GM23338 (cell line): ENCODE measurements around the gene BICC1. TPM values are rescaled to one million over a fixed set of nuclear protein-coding genes. Genes with fewer than 3 reads are reported as not detected.

Experiments
- ATAC-seq: fragments of 200-7000 bp; cut with Tn5 transposase; 3 replicates; pipeline ENCODE4 v1.9.1; 2020
- DNase-seq: peaks from one replicate; pipeline ENCODE4 v3.0.0-alpha.2; 2015; ENCODE audit warnings: low spot score
- H2AFZ ChIP-seq: fragments of 200-600 bp; sonication (generic); 2 replicates; pipeline ENCODE4 v1.8.0; 2016; ENCODE audit warnings: antibody characterized with exemption, mild to moderate bottlenecking, moderate library complexity
- H3F3A ChIP-seq: fragments of 200-600 bp; sonication (generic); replicated peaks from 2 replicates; pipeline ENCODE4 v1.8.0; 2017; ENCODE audit warnings: antibody characterized with exemption, mixed run types, low read depth
- H3K27ac ChIP-seq: fragments of 200-600 bp; sonication (generic); 2 replicates; pipeline ENCODE4 v1.6.1; 2016; ENCODE audit warnings: low read depth
- H3K27me3 ChIP-seq: fragments of 200-600 bp; sonication (generic); 2 replicates; pipeline ENCODE4 v1.8.0; 2016; ENCODE audit warnings: mild to moderate bottlenecking, mixed run types, moderate library complexity; ENCODE audit not compliant: insufficient read depth
- H3K36me3 ChIP-seq: fragments of 200-600 bp; sonication (generic); 2 replicates; pipeline ENCODE4 v1.8.0; 2016; ENCODE audit warnings: mild to moderate bottlenecking; ENCODE audit not compliant: insufficient read depth
- H3K4me1 ChIP-seq: fragments of 200-600 bp; sonication (generic); 2 replicates; pipeline ENCODE4 v1.8.0; 2016; ENCODE audit warnings: mild to moderate bottlenecking, moderate library complexity; ENCODE audit not compliant: insufficient read depth
- H3K4me2 ChIP-seq: fragments of 200-600 bp; sonication (generic); 2 replicates; pipeline ENCODE4 v1.7.1; 2017; ENCODE audit warnings: mixed run types
- H3K4me3 ChIP-seq: fragments of 200-600 bp; sonication (generic); 2 replicates; pipeline ENCODE4 v1.6.1; 2016; ENCODE audit warnings: mixed run types
- H3K79me2 ChIP-seq: fragments of 200-600 bp; sonication (generic); replicated peaks from 2 replicates; pipeline ENCODE4 v1.8.0; 2017; ENCODE audit warnings: mild to moderate bottlenecking; ENCODE audit not compliant: insufficient read depth
- H3K9me2 ChIP-seq: fragments of 200-600 bp; sonication (generic); 2 replicates; pipeline ENCODE4 v1.8.0; 2017; ENCODE audit not compliant: insufficient read depth
- H4K20me1 ChIP-seq: fragments of 200-600 bp; sonication (generic); replicated peaks from 2 replicates; pipeline ENCODE4 v1.8.0; 2017; ENCODE audit warnings: mild to moderate bottlenecking; ENCODE audit not compliant: insufficient read depth
- H3K27ac Mint-ChIP-seq: 2 replicates; pipeline ENCODE4 v1.8.0; 2020; ENCODE audit warnings: inconsistent platforms, mild to moderate bottlenecking, moderate library complexity, mixed read lengths
- H3K27me3 Mint-ChIP-seq: 3 replicates; pipeline ENCODE4 v1.8.0; 2022; ENCODE audit warnings: low read depth, mild to moderate bottlenecking, moderate library complexity, mixed read lengths, inconsistent platforms; ENCODE audit not compliant: insufficient read depth, poor library complexity
- H3K36me3 Mint-ChIP-seq: 3 replicates; pipeline ENCODE4 v1.8.0; 2021; ENCODE audit warnings: low read depth, mild to moderate bottlenecking, inconsistent platforms, moderate library complexity, mixed read lengths
- H3K4me1 Mint-ChIP-seq: 3 replicates; pipeline ENCODE4 v1.8.0; 2020; ENCODE audit warnings: mild to moderate bottlenecking, inconsistent platforms, mixed read lengths
- H3K4me3 Mint-ChIP-seq: 3 replicates; pipeline ENCODE4 v1.8.0; 2021; ENCODE audit warnings: moderate library complexity, mild to moderate bottlenecking, inconsistent platforms, mixed read lengths
- H3K9me3 Mint-ChIP-seq: 3 replicates; pipeline ENCODE4 v1.8.0; 2020; ENCODE audit warnings: moderate library complexity, mild to moderate bottlenecking, inconsistent platforms, mixed read lengths
- CREB1 ChIP-seq: fragments of 250-450 bp; sonication (Bioruptor Pico); IDR thresholded peaks from 2 replicates; pipeline ENCODE4 v1.5.0; 2020; ENCODE audit warnings: low read depth, mild to moderate bottlenecking, moderate library complexity
- EZH2phosphoT487 ChIP-seq: fragments of 200-600 bp; sonication (generic); IDR thresholded peaks from one replicate; pipeline ENCODE4 v1.8.1; 2018; ENCODE audit warnings: antibody characterized with exemption; ENCODE audit not compliant: unreplicated experiment
- JUNB ChIP-seq: IDR thresholded peaks from one replicate; pipeline ENCODE4 v1.6.1; 2016; ENCODE audit warnings: antibody characterized with exemption; ENCODE audit not compliant: unreplicated experiment
- POLR2AphosphoS5 ChIP-seq: IDR thresholded peaks from 2 replicates; pipeline ENCODE4 v1.6.1; 2016; ENCODE audit warnings: antibody characterized with exemption, low read depth
- REST ChIP-seq: IDR thresholded peaks from one replicate; pipeline ENCODE4 v1.6.1; 2018; ENCODE audit warnings: antibody characterized with exemption; ENCODE audit not compliant: unreplicated experiment
- STAT1 ChIP-seq: IDR thresholded peaks from one replicate; pipeline ENCODE4 v1.6.1; 2016; ENCODE audit warnings: antibody characterized with exemption; ENCODE audit not compliant: unreplicated experiment
- ZNF331 ChIP-seq: fragments of 250-450 bp; sonication (Bioruptor Pico); IDR thresholded peaks from 2 replicates; pipeline ENCODE4 v1.5.0; 2020; ENCODE audit warnings: low read depth, mild to moderate bottlenecking, moderate library complexity
- ZNF462 ChIP-seq: fragments of 250-450 bp; sonication (Bioruptor Pico); IDR thresholded peaks from 2 replicates; pipeline ENCODE4 v1.5.0; 2020; ENCODE audit warnings: mild to moderate bottlenecking, moderate library complexity
- polyA plus RNA-seq: library from polyadenylated mRNA; unstranded; fragments of >200 nt; fragmentation: Nextera tagmentation; extraction: Ambion mirVana; gene quantifications from 2 replicates; pipeline ENCODE4 v1.2.1, GENCODE V29; 2016
- total RNA-seq: library from RNA; depleted of rRNA; stranded (reverse); fragments of >200 nt; shearing (Covaris generic); gene quantifications from 2 replicates; pipeline ENCODE4 v1.2.3, GENCODE V29; 2014
- TF ChIP-seq, protein P1 (sequence below): IDR thresholded peaks from 2 replicates; pipeline ENCODE4 v1.6.1; 2016; ENCODE audit warnings: antibody characterized with exemption

Gene BICC1
- total and polyA plus RNA-seq, 2 experiments from 2014 or later, result 1.3 to 2.2 TPM

DNA sequence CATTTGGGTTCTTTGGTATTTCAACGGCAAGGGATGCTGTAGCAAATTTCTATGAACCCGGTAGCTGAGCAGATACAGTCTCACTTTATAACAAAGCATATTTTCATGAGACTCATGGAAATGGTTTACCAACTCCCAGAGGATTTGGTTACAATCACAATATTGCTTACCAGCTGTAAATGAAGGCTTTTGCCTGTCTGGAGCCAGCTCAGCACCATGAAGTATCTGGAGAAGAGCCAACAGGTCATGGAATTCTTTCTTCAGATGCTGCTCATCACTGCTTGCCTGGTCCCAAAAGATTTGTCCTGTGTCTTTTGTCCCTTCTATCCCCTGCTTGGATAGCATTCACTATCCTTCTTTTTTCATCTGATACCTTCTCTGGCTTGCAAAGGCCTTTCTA lies 346.9 kb downstream of the BICC1 start (continued):
- TF ChIP-seq ZNF462 (CRISPR knock-in tag) (no peak), EZH2phosphoT487 (no peak), POLR2AphosphoS5 (no peak), STAT1 (no peak), REST (no peak), CREB1 (no peak)

- Histone ChIP-seq H3K79me2 (no peaks in the 10 kb centered on the region), H3K4me2 (no peak overlapping the region), H3K27me3 (no peaks in the 10 kb centered on the region), H3K36me3 (no peaks in the 10 kb centered on the region), H4K20me1 (no peaks in the 10 kb centered on the region), H3K4me3 (no peak overlapping the region), H3F3A (no peaks in the 10 kb centered on the region), H3K4me1 (no peaks in the 10 kb centered on the region), H2AFZ (no peak overlapping the region), H3K9me2 (no peaks in the 10 kb centered on the region), H3K27ac (no peak overlapping the region)
- Mint-ChIP-seq H3K4me3 (no peak overlapping the region), H3K9me3 (peaks cover 12% of the 10 kb centered on the region), H3K4me1 (no peaks in the 10 kb centered on the region; the same call in 2 of the 3 replicates), H3K27ac (no peak overlapping the region), H3K36me3 (no peaks in the 10 kb centered on the region; the same call in 2 of the 3 replicates), H3K27me3 (peaks cover 2% of the 10 kb centered on the region)
- no peak for DNase-seq
- ATAC-seq, result no peak
- TF ChIP-seq, protein P1, sequence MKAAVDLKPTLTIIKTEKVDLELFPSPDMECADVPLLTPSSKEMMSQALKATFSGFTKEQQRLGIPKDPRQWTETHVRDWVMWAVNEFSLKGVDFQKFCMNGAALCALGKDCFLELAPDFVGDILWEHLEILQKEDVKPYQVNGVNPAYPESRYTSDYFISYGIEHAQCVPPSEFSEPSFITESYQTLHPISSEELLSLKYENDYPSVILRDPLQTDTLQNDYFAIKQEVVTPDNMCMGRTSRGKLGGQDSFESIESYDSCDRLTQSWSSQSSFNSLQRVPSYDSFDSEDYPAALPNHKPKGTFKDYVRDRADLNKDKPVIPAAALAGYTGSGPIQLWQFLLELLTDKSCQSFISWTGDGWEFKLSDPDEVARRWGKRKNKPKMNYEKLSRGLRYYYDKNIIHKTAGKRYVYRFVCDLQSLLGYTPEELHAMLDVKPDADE, result no peak
- TF ChIP-seq ZNF331 (no peak), STAT1 (no peak), REST (no peak), EZH2phosphoT487 (no peak), JUNB (no peak)
Observed at GRCh38 chr10:58867683-58868082, 355.0 kb downstream of the BICC1 start.
